GM21367 (cell line): Measurements from ENCODE around the gene SMYD1.

Experiments used
- ATAC-seq: cut with Tn5 transposase; IDR thresholded peaks from one replicate; pipeline ENCODE4 v1.9.1; 2021; ENCODE audit not compliant: unreplicated experiment

The SMYD1 gene

DNA sequence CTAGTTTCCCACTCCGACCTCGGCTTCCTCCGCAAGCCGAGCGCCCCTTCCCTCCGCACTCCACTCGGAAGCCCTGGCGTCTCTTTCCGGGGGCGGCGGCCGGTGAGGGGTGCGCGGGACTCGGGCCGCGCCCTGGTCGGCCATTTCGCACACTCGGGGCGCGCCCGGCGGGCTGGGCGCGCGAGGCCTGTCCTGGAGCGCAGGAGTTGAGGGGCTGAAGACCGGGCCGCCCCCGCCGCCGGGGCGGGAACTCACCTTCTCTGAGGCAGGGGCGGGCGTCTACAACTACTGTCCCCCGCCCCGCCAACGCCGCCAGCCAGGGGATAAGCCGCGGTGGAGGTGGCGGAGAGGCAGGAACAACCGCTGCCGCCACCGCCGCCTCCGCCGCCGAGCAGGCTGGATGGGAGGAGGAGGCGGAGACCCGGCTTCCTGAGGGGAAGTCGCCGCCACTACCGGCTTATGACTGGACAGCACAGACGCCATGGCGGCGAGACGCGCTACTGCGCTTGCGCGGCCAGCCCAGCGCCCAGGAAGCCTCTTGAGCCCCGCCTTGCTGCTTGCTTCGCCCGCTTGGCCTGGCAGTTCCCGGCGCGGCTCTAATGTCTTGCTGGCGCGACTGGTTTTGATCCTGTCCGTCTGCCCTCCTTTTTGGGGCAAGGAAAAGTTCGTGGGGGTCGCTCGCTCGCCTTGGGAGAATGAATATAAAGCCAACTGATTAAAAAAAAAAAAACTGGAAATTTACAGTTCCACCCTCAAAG is 12.1 kb upstream of the SMYD1 start, which contains the start of gene KRCC1:
Gene KRCC1 (minus strand): TSS at position 413 of the 758 bp plus-strand sequence. CDS start 27,220 bp downstream, outside the sequence.
- ATAC-seq = peak; percentile 89

DNA sequence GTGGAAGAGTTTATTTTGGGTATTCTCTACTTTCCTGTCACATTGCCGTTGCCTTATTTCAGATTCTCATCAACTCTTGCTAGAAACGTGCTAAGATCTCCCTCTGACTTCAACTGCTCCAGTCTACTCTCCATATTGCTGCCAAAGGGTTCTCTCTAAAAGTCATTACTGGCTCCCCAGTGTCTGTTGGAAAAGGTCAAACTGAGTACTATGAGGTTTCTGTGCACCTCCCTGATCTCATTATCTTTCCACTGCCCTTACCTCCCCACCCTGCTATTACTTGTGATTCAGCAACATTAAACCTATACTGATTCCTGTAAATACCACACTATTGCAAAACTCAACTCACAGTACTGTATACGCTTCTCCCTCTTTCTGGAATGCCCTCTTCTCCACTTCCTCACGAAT is 10.2 kb upstream of the SMYD1 start:
- ATAC-seq = no peak

DNA sequence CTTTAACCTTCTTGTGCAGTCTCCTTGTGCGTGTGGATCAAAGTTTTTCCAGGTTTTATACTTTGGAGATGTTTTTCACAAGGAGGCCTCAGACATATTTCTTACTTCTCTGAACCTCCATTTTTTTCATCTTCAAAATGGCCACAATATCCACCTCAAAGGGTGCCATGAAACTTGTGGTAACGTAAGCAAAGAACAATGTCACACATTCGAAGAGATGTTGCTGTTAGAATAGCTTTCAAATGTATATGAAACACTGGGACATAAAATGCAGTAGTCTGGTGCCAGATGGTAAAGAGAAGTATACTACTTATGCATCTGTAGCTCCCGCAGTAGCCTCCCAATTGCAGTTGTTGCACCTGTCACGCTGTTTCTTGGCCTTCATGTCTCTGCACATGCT is 9.4 kb upstream of the SMYD1 start:
- ATAC-seq = no peak

DNA sequence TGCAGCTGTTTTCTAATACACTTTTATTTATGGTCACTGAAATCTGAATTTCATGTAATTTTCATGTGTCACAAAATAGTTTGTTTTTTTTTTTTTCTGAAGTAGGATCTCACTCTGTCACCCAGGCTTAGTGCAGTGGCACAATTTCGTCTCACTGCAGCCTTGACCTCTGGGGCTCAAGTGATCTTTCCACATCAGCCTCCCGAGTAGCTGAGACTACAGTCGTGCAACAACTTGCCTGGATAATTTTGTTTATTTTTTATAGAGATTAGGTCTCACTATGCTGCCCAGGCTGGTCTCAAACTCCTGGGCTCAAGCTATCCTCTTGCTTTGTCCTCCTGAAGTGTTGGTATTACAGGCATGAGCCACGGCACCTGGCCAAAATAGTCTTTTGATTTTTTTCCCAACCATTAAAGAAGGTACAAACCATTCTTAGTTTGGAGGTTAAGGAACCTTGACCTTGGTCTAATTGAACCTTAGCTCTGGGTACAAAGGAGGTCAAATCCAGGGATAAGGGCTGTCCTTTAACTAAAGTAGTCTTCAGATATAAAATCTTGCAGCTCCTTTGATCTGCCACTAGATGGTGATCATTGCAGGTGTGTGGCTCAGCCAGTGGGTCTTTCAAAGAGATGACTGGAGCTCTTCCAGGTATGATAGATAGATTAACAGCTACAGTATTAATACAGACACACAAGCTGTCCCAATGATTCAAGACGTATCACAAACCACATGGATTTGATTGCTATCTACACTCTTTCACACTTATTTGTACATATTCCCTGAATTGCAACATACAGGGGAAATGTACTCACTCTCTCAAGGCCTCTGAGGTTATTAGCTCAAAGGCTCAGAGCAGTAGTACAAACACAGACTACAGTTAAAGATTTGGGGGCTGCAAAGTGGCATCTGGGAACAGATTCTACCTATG is 7.4 kb upstream of the SMYD1 start:
- peak; percentile 35 for ATAC-seq

DNA sequence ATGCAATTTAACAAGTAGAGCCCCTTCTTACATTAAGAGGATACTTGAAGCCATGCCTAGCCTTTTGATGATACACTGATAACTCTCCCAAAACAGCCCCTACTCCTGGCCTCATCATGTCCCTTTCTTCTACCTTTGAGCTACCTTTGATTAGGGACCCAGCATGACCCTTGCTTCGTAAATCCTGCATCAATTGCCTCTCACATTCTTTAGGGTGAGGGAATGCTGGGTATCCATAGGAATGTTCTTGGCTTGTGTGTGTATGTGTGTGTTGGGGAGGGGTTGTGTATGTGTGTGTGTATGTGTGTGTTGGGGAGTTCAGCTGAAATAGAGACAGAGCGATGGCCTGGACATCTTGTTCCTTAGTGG is 6.7 kb upstream of the SMYD1 start:
- ATAC-seq = no peak

DNA sequence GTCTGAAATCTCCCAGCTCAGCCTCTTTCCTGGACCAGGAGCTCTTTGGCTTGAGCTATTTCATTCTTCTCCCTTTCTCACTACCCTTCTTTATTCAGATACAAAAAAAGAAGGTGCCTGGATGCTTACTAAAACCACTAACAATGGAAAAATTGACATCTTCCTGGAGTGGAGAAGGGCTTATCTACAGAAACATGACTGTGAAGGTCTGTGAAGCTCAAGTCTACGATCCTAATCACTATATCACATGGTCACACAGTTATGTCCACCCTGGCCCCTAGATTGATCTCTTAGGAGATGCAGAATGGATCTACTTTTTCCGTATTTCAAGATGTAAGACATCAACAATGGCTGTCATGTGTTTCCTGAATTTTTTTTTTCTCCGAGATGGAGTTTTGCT is 6.3 kb upstream of the SMYD1 start:
- ATAC-seq = no peak

DNA sequence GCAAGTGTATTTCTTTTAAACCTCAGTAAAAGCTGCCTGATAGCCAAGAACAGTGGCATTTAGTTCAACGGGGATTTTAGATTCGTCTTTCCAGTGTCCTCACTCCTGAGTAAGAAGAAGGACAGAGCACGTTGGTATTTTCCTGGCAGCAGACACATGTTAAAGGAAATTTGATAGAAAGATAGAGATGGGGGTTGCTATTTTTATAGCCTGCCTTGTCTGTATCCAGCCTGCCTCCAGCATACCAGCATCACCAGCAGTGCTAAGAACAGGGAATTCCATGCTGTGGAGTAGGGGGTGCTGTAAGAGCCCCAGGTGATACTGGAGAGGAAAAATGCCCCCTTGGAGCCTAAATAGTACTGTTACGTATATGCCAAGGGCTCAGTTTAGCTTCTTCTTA is 1.1 kb upstream of the SMYD1 start:
- no peak for ATAC-seq

DNA sequence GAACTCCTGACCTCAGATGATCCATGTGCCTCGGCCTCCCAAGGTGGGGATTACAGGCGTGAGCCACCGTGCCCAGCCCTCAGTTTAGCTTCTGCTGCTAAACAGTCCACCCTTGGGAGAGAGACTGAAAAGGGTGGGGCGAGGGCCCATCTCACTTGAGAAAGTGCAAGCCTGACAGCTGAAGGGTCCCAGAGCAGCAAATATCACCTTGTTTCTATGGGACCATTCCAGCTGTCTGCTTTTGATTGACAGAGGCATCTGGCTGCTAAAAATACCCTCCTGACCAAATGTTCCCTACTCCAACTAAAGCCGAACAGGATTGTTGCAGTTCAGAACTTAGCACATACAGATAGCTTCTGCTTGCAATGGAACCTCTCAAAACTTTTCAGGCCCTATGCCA is 436 bp upstream of the SMYD1 start:
- no peak for ATAC-seq

DNA sequence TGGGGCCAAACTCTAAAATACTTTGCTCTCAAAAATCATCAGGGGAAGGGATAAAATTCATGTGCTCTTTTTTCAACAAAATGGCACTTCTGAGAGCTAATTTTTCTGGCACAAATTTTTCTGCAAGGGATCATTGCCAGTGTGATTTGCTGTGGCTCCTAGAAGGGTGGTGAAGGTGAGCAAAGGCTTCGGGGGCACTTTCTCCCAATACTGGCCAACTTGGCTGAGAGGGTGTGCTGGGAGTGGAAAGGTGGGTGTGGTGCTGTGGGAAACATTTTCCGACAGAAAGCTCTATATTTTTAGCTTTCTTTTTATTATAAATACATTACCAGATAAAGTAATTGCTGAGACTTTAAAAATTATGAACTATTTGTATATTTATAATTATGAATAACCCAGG is 419 bp downstream of the SMYD1 start:
- no peak for ATAC-seq

DNA sequence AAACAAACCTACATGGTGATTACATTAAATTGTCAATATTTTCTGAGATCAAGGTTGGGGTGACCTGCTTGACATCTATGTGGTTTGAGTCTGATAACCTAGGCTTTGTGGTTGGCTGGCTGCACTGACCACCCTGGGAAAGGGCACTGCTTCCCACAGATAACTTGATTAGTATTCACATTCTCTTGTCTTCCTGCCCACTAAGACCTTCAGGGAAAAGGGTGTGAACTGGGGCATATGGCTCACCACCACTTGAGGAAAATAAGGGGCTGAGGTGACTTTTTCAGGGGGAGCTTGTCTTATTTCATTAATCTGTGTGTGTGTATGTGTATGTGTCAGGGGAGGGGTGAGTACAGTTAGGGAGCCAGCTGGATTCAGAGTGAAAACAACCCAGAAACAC is 1.5 kb downstream of the SMYD1 start:
- ATAC-seq = no peak

DNA sequence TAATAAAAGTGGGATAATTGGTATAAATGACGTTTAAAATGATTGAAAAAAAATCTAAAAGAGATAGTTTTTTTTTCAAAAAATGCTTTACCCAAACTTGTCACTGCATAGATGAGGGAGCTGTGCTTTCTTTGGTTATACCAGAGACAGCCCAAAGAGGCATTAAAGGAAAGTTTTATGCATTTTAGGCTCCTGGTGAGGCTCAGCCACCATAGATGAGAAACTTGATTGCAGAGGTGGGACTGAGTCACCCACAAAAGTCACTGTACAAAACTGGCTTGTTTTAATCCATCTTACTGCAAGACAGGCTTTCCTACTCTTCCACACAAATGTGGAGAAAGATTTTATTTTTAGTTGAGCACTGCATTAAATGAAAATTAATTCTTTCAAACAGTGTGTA is 2.4 kb downstream of the SMYD1 start:
- ATAC-seq = no peak

DNA sequence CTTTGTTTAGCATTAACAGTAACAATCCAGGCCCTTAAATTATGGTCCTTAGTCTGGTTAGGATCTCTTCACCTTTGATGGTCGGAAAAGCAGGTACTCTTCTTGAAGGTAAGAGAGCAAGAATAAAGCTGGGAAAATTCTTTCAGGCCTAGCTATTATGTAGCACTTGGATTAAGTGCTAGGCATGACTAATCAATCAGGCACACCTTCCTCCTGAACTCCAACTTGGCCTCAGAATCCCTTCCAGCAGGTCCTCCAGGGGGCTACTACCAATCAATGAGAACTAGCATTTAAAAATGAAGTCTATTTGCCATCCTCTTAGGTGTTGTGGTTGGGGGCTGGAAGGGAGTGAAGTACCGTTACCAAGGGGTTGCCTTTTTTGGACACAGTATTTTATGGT is 3.7 kb downstream of the SMYD1 start:
- ATAC-seq = no peak

DNA sequence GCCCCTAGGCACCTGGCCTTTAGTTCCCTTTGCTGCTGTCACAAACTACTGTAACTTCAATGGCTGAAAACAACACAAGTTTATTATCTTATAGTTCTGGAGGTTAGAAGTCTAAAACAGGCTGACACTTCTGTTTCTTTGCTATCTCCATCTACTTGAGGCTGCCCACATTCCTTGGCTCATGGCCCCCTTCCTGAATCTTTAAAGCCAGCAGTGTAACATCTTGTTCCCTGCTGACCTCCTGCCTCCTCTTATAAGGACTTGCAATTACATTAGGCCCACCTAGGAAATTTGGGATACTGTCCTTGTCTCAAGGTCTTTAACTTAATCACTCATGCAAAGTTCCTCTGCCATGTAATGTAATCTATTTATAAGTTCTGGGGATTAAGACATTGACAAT is 6.5 kb downstream of the SMYD1 start:
- no peak for ATAC-seq

DNA sequence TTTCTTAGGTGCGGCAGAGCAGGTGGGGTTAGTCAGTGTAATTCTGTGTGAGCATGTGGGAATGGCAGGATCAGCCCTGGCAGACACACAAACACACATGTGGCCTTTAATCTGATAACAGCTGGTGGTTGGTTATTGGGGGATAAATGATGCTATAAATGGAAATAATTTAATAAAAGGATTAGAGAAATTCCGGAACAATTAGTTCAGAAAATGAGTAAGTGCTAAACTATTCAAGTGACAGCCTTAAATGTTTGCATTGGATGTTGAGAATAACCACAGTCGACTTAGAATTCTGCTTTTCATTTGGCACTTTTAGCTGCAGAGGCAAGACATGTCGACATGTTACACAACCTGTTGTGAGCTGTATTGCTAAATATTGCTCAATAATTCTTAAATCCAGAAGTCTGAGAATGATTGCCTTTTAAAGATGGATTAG is 7.2 kb downstream of the SMYD1 start:
- no peak for ATAC-seq

DNA sequence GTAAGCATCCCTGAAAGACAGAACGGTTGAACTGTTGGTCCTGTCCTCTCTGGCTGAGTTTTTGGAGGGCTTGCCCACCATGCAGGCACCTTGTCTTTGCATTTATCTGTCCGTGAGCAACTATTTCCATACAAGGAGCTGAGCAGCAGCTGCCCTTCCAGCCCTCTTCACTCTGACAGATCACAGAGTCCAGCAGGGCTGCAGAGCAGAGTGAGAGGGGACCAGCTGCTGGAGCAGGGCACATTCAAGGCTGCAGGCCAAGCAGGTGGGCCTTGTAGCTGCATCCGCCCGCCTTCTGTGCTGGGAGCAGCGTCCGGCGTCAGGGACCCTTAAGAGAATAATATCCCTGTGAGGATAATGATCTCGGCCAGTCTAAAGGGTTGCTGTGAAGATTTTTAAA is 9.5 kb downstream of the SMYD1 start:
- no peak for ATAC-seq

DNA sequence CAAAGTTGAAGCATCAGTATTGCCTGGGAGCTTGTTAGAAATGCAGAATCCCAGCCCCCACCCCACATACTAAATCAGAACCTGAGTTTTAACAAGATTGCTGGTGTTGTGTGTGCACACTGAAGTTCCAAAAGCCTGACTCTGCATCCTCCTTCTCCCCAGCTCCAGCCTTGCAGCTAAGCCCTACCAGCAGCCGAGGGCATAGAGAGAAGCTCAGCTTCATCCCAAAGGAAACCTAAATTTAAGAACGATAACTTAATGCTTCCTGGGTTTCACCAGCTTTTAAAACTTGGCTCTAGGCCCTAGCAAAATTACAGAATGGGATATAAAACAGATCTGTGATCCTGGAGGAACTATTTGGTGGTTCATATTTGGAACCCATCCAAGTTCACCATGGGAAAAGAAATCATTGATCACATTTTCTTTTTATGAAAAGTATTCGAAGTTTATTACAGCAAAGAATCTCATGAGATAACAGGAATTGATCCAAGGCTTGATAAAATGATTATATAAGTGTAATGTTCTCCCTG is 11.1 kb downstream of the SMYD1 start:
- no peak for ATAC-seq

DNA sequence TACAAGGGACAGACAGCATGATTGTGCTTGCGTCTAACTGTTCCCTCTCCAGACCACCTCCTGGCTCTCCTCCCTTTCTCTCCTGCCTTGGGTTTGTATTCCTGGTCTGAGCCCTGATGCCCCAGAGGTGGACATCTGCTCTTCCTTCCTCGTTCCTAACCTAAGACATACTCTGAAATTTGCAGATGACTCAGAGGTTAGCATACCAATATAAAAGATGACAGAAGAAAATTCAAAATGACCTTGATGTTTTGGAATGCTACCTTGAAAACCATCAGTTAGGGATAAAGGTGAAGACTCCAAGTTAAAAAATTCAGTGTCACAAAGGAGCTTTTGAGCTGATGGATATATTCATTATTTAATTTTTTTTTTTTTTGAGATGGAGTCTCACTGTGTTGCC is 12.9 kb downstream of the SMYD1 start:
- no peak for ATAC-seq

DNA sequence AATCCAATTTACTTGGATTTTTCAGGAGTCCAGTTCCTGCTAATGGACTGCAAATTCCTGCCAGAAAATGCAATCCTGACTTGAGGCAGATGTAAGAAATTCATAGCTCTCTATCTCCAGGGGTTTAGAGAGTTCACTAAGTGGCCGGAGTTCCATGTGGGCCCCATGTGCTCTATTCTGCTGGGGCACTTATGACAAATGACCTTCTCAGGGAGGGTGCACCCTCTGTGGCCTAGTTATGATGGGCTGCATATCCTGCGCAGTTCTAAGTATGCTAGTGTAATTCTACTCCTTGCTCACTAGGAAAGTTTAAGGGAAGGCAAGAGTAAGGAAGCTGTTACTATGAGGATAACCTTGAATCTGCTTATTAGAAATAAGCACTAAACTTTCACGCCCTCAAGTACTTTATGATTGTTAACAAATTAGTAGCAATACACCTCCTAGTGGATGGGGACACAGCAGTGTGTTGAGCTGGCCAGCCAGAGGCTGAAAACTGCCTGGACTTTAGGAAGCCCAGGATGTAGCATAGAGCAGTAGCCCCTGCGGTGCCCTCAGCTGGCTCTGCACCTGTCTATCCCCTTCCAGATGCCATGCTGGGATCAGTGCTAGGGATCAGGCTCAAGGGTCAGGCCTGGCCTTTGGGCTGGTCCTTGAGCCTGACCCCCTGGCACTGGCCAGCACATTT is 14.4 kb downstream of the SMYD1 start:
- ATAC-seq = no peak

DNA sequence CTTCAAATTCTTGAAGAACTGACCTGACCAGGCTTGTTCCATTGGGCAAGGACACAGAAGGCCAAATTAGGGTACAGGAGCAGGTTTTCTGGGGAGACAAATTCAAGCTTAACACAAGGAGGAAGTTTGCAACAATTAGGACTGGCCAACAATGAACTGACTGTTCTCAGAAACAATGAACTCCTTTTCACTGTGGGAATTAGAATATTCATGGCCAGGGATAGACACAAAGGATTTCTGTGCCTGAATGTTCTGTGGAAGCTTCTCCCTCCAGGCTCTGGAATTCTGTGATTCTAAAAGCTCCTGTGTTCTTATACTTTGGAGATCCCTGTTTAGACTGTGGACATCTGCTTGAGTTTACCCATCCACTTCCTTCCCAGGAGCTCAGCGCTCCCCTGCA is 15.2 kb downstream of the SMYD1 start:
- no peak for ATAC-seq

DNA sequence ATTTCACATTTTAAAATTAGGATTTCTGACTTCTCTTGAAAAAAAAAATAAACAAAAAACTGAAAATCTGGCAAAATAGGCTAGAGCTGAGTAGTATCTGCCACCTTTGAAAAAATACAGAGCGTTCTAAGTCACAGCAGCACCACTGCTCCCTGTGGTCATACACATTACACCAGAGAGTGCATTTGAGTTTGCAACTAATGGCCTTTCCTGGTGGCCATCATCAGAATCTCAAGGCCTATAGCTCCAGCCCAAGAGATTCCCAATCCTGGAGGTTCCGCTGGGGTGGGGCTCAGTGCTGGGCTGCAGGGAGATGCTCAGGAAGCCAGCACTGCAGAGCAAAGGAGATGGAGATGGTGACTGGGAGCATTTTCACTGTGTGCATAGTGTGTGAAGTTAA is 17.5 kb downstream of the SMYD1 start:
- ATAC-seq = no peak

DNA sequence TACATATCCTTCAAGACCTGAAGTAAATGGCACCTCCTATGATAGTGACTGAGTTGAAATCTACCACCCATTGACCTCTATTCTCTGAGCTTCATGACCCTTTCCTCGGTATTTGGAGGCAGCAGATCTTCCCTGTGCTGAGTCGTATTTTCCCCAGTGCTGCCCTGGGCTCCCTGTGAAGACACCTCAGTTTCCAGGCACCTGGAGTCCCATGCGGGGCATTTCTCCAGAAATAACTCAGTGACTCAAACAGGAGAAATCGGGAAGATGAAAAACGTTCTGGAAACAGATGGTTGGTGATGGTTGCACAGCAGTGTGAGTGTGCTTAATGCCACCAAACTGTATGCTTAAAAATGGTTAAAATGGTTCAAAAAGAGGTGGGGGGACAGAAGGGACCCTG is 18.0 kb downstream of the SMYD1 start:
- ATAC-seq = no peak
